GM21367 (cell line): ENCODE measurements around the gene COL5A1.

Source experiments
- ATAC-seq: cut with Tn5 transposase; IDR thresholded peaks from one replicate; pipeline ENCODE4 v1.9.1; 2021; ENCODE audit not compliant: unreplicated experiment

Gene COL5A1

DNA sequence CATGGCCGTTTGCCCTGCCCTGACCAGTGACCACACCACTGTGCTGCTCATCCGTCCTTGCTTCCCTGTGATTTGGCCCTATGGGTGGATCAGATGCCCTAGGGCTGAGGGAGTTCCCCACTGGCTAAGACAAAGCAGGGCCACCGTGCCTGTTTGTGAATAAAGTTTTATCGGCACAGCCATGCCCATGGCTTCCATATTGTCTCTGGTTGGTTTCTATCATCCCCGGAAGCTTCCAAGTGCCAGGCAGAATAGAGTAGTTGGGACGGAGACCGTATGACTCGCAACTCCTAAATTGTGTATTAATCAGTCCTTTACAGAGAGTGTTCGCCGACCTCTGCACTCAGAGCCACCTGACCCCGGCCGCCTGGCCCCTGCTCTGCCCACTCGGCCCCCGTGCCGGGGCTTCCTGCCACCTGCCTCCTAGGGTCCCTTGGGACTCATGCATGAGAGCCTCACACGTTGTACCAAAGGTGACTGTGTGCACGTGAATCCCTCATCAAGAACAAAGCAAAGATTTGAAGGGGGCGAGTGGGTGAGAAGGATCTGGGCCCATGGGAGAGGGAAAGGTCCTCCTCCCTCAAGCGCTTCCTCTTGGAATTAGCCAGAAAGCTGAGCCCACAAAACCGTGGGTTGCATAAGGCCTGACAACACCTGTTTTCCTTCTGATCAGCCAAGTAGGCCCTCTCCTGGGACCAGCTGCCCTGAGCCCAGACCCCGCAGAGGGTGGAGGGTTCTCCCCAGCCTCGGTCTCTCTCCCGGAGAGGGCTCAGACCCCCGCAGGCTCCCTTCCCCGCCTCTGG, 227.3 kb downstream of the COL5A1 start:
- ATAC-seq: no peak

DNA sequence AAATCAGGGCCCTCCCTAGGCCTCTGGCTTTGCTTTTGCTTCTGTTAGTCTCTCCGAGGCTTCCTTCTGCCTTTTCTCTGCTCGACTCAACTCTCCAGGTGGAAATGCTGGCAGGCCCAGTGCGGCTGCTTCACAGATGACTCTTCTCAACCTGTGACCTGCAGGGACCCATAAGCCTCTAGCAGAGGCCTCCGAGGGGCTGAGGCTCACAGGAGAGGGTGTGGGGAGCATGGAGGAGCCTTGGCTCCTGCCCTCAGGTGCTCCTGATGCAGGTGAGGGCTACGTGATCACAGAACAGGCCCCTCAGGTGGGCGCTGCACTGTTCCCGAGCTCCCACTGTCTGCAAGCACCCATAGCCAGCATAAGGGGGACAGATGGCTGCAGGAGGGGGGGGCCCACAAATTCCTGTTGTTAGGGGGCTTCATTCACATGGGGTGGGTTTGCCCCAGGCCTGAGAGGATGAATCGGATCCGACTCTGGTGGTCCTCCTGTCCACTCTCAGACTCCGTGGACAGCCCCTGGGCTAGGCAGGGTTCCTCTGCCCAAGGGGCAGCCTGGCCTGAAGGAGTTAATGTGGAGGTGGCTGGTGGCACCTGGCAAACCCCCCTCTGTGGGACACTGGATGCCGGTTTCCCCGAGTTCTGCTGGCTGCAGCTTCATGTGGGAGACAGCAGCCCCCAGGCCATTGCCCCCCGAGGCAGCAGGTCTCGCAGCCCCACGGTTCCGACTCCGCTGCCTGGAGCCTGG, 228.1 kb downstream of the COL5A1 start:
- ATAC-seq: no peak

DNA sequence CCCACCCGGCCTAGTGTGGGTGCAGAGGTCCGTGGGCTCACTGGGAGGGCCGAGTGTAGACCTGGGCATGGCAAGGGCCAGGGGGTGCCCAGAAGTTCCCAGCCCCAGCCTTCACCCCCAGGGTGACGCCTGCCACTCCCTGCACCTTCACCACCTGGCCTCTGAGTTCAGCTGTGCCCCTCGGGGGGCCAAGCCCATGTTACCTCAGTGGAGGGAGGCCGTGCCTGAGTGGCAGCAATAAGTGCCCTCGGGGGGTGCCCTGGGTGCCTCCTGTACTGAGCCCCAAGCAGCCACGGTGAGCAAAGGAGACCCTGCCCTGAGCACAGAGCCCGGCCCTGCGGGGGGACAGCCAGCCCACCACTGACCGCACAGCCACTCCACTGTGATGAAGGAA, 228.7 kb downstream of the COL5A1 start:
- ATAC-seq: no peak

DNA sequence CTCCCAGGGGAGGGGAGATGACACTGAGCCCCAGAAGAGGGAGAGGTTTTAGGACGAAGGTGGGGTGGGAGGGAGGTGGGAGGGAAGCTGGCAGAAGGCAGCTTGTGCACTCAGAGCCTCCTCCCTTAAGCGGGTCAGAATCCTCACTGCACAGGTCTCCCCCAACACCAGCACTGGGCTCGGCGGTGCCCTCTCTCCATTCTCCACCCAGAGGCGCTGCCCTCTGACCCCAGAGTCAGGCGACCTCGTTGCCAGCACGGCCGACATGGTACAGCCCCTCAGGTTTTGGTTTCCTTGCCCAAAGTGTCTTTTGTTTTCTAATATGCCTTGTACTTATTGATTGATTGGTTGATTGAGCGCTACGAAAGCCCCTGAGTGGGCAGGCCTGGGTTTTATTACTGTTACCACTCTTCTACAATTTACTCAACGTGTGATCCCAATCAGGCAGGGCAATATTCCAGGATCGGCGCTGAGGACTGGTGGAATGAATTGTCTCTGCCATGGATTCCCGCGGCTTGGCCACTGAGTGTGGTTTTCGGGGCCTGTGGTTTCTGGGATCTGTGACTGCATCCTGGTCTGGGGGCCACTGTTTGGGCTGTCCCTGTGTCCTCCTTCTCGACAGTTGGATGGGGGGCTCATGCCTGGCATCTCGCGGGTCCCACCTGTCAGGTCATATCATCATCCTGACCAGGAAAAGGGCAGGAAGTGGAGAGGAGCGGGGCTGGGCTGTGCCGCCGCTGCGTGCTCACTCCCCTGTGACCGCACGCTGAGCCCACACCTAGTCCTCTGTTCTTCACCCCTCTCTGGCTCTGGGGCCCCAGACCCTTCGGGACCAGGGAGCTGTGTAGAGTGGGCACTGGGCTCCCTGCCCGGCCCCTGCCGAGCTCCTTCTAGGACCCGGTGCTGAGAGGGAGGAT, 229.4 kb downstream of the COL5A1 start:
- ATAC-seq: no peak

DNA sequence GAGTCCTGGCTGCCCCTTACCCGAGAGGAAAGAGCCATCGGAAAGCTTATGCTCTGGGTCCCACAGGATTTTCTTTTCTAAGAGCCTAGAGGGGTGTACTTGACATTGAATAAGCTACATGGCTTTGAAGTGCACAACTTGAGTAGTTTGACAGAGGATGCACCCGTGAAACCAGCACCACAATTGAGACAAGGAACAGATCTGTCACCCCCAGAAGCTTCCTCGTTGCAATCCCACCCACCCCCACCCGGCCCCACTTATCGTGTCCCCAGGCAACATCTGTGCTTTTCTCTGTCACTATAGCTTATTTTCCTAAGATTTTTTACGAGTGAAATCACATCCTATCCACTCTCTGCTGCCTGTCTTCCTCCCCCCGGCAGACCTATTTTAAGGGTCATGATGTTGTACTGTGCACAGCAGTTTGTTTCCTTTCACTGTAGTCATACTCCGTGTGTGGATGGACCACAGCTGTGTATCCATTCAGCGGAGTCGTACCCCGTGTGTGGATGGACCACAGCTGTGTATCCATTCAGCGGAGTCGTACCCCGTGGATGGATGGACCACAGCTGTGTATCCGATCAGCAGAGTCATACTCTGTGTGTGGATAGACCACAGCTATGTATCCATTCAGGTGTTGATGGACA, 230.2 kb downstream of the COL5A1 start:
- ATAC-seq: no peak

DNA sequence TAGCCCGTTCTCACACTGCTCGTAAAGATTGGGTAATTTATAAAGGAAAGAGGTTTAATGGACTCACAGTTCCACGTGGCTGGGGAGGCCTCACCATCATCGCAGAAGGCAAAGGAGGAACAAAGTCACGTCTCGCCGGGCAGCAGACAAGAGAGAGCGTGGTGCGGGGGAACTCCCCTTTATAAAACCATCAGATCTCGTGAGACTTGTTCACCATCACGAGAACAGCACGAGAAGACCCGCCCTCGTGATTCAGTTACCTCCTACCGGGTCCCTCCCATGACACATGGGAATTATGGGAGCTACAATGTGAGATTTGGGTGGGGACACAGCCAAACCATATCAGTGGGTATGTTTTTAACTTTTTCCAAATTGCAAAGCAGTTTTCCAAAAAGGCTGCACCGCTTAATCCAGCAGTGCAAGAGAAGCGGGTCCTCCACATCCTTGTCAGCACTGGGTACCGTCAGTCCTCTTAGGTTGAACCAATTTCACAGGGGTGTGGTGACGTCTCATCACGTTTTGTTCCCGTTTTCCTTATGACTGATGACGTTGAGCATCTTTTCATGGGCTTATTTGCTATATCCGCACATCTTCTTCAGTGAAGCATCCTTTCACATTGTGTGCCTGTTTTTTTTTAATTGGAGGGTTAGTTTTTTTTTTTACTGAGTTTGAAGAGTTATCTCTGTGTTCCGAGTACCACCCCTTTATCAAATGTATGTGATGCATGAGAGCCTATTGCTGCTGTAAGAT, 231.1 kb downstream of the COL5A1 start:
- no peak for ATAC-seq

DNA sequence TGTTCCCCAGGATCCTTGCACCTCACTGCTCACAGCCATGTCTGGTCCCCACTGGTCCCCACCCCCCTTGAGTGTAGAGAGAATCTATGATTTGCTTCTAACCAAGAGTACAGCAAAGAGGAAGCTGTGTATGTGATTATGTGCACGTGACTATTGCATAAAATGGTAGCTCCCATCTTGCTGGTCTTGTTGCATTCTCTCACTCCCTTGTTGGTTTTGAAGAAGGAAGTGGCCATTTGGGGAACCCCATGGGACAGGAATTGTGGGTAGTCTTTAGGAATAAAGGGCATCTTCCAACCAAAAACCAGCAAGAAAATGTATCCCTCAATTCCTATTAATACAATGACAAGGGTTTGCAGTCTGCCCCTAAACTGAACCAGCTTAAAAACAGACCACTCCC, 233.8 kb downstream of the COL5A1 start:
- no peak for ATAC-seq

DNA sequence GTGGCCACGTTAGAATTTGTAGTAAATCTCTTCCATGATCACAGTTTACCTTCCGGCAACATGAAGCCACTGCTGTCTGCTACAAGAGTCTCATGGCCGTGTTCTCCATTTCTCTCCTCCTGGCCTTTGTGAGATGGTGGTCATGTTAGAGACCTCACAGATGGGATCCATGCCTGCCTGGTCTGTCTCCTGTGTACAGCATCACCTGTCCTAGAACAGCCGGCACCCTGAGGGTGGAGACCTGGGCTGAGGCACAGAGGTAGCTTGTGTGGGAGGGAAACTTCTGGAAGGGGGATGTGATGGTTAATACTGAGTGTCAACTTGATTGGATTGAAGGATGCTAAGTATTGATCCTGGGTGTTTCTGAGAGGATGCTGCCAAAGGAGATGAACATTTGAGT, 235.9 kb downstream of the COL5A1 start:
- ATAC-seq: no peak

DNA sequence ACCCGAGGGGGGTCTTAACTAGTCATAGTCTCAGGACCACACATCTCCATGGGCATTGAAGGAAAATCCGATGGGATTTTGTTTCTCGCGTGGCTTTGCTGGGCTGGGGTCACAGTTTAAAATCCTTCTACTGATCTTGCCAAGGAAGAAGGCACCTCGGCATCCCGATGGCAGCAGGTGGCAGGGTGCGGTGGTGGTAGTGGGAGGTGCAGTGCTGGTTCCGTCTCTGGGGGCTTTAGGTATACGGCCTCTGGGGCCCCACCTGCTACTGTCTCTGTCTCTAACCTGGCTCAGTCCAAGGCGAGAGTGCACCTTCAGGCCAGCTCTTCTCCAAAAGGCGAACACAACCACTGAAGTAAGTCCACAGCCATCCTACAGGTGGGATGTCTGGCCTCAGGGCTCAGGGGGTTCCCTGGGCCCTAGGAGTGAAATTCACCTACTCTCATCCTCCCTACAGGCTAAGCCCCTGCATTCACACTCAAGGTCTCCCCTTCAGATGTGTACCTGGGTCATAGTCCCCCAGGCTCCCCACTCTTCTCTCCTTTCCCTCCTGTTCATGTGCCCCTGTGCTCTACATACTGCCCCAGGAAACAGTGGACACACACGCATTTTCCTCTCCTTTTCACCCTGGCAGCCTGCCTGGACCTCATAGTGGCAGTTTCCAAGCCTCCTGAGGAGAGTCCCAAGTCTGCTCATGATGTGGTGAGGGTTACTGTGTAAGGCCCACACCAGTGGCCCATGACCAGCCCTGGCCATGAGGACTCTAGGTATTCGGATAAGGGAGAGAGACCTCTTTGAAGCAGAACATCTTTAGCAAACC, 238.3 kb downstream of the COL5A1 start:
- no peak for ATAC-seq

DNA sequence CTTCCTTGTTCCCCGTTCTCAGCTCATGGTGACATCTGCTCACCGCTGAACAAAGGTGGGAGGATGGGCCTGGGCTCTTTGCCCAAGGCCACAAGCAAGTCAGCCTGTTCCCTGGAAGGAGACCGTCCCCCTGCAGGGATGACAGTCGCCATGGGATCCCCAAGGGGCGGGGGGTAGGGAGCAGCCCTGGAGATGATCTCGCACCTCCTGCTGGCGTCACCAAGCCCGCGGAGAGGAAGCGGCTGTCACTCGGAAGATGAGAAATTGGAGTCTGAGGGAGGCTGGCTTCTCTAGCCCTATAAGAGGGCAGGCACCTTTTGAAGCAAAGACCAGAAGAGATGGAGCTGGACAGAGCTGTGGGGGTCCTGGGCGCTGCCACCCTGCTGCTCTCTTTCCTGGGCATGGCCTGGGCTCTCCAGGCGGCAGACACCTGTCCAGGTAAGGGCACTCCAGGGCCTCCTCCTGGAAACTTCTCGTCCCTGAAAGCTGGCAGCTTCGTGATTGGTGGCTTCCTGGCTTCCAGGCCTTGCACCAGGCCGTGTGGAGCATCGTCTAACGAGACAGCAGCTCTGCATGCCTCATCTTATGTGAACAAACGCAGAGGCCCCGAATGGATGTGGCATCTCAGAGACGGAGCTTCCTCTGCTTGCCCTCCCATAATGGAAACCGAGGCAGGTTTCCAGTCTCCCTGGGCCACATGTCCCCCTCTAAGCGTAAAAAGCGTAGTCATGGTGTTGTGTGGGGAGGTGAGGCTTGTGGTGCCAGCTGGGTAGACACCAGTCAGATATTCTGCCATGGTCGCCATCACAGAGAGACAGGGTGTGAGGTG, 239.1 kb downstream of the COL5A1 start, which contains the start of gene FCN2:
FCN2 (plus strand) TSS at position 327 of the 829 bp plus-strand sequence; CDS start at position 339, 12 bp downstream.
- ATAC-seq: no peak

DNA sequence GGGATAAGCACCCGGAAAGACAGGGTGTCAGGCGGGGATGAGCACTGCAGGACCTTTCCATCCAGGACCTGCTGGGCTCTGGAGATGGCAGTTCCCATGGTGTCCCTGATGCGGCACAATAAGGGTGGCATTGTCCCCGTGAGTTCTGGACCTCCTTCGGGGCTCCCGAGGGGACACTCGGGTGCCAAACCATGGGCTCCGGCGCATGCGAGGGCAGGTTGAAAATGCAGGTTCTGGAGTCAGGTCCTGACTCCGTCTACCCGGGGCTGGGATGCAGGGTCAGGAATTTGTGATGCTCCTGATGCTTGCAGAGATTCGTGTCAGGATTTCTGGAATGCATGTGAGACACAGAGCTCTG, 239.7 kb downstream of the COL5A1 start:
- no peak for ATAC-seq

DNA sequence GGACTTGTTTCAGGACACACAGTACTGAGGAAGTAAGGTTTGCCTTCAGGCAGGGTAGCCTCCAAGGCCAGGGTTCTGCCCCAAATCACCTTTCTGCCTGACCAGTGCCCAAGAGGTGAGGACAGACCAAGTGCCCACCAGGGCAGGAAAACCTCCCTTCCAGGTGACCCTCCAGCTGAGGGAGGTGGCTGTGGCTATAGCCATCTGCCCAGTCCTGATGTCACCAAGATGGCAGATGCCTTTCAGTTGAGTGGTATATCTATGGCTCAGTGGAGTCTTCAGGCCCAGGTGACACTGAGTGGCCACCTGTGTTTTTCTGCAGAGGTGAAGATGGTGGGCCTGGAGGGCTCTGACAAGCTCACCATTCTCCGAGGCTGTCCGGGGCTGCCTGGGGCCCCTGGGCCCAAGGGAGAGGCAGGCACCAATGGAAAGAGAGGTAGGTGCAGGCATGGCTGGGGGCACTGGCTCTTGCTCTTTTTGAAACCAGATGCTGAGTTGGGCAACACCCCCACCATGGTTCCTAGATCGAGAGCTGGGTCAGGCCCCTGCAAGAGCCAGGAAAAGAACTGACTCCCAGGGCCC, 240.7 kb downstream of the COL5A1 start:
- ATAC-seq: no peak

DNA sequence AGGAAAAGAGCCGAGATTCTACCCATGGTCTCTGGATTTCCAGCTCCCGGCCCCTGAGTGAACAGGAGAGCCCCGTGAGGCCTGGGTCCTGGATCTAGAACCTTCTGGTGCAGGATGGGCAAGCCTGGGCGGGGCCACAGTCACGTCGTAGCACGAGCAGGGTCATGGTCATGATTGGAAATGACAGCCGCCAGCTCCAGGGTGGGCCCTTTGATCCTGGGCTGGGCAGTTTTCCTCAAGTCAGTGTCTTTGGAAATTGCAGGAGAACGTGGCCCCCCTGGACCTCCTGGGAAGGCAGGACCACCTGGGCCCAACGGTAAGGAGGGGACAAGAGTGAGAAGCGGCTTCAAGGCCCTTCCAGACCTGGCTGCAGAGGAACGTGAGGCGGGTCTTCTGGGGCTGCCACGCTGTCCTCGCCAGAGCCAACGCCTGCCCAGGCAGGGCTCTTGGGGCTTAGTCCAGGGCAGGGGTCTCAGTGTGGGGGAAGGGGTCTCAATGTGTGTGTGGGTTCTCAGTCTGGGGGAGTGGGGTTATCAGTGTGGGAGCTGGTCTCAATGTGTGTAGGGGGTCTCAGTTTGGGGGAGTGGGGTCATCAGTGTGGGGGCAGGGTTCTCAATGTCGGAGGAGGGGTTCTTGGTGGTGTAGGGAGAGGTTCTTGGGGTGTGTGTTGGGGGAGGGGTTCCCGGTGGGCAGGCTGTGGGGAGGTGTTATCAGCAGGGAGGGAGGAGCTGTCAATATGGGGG, 241.6 kb downstream of the COL5A1 start:
- ATAC-seq: no peak

DNA sequence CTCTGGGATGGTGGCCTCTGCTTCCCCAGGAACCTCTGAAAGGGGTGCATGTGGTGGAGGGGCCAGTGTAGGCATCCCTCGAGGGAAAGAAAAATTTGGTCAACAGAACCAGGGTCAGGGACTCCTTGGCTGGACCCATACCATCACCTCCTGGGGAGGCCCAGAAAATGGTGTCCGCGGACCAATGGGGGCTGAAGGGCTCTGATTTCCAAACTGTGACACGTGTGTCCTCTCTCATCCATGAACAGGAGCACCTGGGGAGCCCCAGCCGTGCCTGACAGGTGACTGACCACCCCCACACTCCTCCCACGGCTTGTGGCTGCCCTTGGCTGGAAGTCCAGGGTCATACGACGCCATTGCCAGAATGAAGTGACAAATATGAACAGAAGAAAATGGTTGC, 242.9 kb downstream of the COL5A1 start:
- ATAC-seq: no peak

DNA sequence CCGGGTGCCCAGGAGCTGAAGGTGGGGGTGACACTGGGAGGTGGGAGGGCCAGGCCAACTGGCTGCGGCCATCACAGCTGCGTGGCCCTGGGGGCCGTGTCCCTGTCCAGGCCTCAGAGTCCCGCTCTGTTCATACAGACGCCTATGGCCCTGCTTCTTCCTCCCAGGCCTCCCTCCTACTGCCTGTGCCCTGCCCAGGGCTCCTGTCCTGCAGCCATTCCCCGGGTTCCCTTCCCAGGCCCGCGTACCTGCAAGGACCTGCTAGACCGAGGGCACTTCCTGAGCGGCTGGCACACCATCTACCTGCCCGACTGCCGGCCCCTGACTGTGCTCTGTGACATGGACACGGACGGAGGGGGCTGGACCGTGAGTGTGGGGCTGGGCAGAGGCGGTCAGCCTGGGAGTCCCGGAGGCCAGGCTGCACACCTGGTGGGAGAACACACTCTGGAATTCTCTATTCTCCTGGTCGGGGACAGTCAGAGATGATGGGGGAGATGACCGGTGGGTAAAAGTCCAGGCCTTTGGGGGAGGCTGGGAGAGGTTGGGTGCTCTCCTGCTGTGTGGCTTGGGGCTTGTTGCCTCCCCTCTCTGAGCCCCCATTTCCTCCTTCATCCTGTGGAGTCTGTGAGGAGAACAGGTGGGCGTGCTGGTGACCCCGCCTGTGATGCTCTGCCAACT, 243.5 kb downstream of the COL5A1 start:
- ATAC-seq: no peak

DNA sequence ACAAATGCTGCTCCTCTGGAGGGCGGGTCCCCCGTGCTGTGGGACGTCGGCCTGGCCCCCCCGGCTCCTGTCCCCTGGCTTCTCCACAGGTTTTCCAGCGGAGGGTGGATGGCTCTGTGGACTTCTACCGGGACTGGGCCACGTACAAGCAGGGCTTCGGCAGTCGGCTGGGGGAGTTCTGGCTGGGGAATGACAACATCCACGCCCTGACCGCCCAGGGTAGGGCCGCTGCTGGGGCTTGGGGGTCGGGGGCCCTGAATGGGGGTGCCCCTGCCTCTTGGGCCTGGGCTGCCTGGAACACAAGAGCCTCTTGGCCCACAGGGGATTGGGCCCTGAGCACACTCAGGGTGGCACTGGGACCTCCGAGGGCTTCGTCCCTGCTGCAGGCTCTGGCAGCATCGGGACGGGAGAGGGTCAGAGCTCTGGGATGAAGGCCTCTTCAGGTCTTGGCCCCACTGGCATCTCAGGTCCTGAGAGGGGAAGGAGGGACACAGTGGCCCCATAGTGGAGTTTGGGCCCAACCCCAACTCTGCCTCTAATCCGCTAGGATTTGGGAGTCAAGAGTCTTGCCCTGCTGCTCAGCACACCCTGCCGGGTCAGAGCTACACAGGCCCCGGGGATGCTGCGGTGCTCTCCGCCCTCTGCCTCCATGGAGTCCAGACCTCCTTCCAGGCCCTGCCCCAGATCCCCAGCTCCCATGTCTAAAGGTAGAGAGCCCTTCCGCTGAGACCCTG, 244.2 kb downstream of the COL5A1 start:
- ATAC-seq: no peak
